ENCODE results near the gene RGS13.

RGS13 gene

GRCh38 chr1:192627901-192628300 is 8.0 kb upstream of the RGS13 start:
- DNase-seq = no peak

GRCh38 chr1:192628396-192629057 is 7.4 kb upstream of the RGS13 start:
- no peak for DNase-seq

GRCh38 chr1:192629612-192630011 is 6.3 kb upstream of the RGS13 start:
- DNase-seq = no peak

GRCh38 chr1:192630521-192631287 is 5.2 kb upstream of the RGS13 start:
- no peak for DNase-seq

GRCh38 chr1:192631749-192632148 is 4.2 kb upstream of the RGS13 start:
- no peak for DNase-seq

- DNase-seq = no peak
Measured at GRCh38 chr1:192632188-192632587, 3.8 kb upstream of the RGS13 start.

- no peak for DNase-seq
Measured at GRCh38 chr1:192632641-192633532, 3.1 kb upstream of the RGS13 start.

GRCh38 chr1:192633533-192634253 is 2.3 kb upstream of the RGS13 start:
- DNase-seq = peak; percentile 37

- no peak for DNase-seq
Measured at GRCh38 chr1:192635041-192635440, 906 bp upstream of the RGS13 start.

- peak; percentile 79 for DNase-seq
Measured at GRCh38 chr1:192639607-192640368, 3.8 kb downstream of the RGS13 start.

GRCh38 chr1:192652159-192652558 is 16.2 kb downstream of the RGS13 start:
- DNase-seq = no peak

- DNase-seq = no peak
Measured at GRCh38 chr1:192654120-192654519, 18.2 kb downstream of the RGS13 start.

- peak; percentile 82 for DNase-seq
Measured at GRCh38 chr1:192654591-192655251, 18.8 kb downstream of the RGS13 start.

GRCh38 chr1:192657760-192658159 is 21.8 kb downstream of the RGS13 start:
- DNase-seq = no peak

- DNase-seq = no peak
Measured at GRCh38 chr1:192658255-192658654, 22.3 kb downstream of the RGS13 start.

- peak; percentile 56 for DNase-seq
Measured at GRCh38 chr1:192660613-192661012, 24.7 kb downstream of the RGS13 start.

- no peak for DNase-seq
Measured at GRCh38 chr1:192668409-192668983, 32.5 kb downstream of the RGS13 start.

- no peak for DNase-seq
Measured at GRCh38 chr1:192669174-192669573, 33.2 kb downstream of the RGS13 start.

GRCh38 chr1:192675716-192676115 is 39.8 kb downstream of the RGS13 start:
- DNase-seq = no peak

- no peak for DNase-seq
Measured at GRCh38 chr1:192678099-192678498, 42.2 kb downstream of the RGS13 start.

- DNase-seq = no peak
Measured at GRCh38 chr1:192682335-192682734, 46.4 kb downstream of the RGS13 start.
